Astrocyte (in vitro differentiated cells and primary cell): ENCODE data around the gene ADAMTS17. TPM values are rescaled to one million over a fixed set of nuclear protein-coding genes. Genes with fewer than 3 reads are reported as not detected.

Experiments
- DNase-seq: peaks from one replicate; pipeline ENCODE4 v3.0.0-alpha.2; 2010; ENCODE audit warnings: low read depth
- FAIRE-seq: peaks from 2 replicates; lab custom pipeline; 2011; peaks lifted over from hg19 to GRCh38; lab: Jason Lieb, UNC
- H2AFZ ChIP-seq: 2 replicates; pipeline ENCODE4 v1.6.0; 2012; ENCODE audit warnings: low read depth, low read length, inconsistent platforms
- H3K27ac ChIP-seq: 2 replicates; pipeline ENCODE4 v1.5.1; 2011; ENCODE audit warnings: low read depth, low read length, inconsistent platforms
- H3K27me3 ChIP-seq: 2 replicates; pipeline ENCODE4 v1.6.0; 2011; ENCODE audit warnings: low read length, inconsistent platforms; ENCODE audit not compliant: insufficient read depth
- H3K36me3 ChIP-seq: 2 replicates; pipeline ENCODE4 v1.5.1; 2011; ENCODE audit warnings: low read length, inconsistent platforms; ENCODE audit not compliant: insufficient read depth
- H3K4me1 ChIP-seq: 2 replicates; pipeline ENCODE4 v1.5.1; 2011; ENCODE audit warnings: low read length, inconsistent platforms; ENCODE audit not compliant: insufficient read depth
- H3K4me2 ChIP-seq: 2 replicates; pipeline ENCODE4 v1.6.0; 2012; ENCODE audit warnings: low read length, inconsistent platforms
- H3K4me3 ChIP-seq: 2 replicates; pipeline ENCODE4 v1.5.1; 2011; ENCODE audit warnings: low read depth, mild to moderate bottlenecking, low read length, inconsistent platforms; ENCODE audit not compliant: insufficient read depth
- H3K79me2 ChIP-seq: 2 replicates; pipeline ENCODE4 v1.6.0; 2012; ENCODE audit warnings: mild to moderate bottlenecking, low read length, inconsistent platforms; ENCODE audit not compliant: insufficient read depth
- H3K9ac ChIP-seq: 2 replicates; pipeline ENCODE4 v1.6.0; 2012; ENCODE audit warnings: mild to moderate bottlenecking, low read length, inconsistent platforms
- H3K9me3 ChIP-seq: 2 replicates; pipeline ENCODE4 v1.5.1; 2012; ENCODE audit warnings: low read depth, mild to moderate bottlenecking, low read length, inconsistent platforms; ENCODE audit not compliant: insufficient read depth
- H4K20me1 ChIP-seq: 2 replicates; pipeline ENCODE4 v1.6.0; 2012; ENCODE audit warnings: low read length, inconsistent platforms; ENCODE audit not compliant: insufficient read depth
- H3K27ac Mint-ChIP-seq: one replicate; pipeline ENCODE4 v1.8.0; 2021; ENCODE audit warnings: mild to moderate bottlenecking, mixed read lengths; ENCODE audit not compliant: unreplicated experiment
- H3K27me3 Mint-ChIP-seq: one replicate; pipeline ENCODE4 v1.8.0; 2021; ENCODE audit warnings: low read depth, mixed read lengths; ENCODE audit not compliant: unreplicated experiment
- H3K36me3 Mint-ChIP-seq: one replicate; pipeline ENCODE4 v1.8.0; 2021; ENCODE audit warnings: low read depth, mixed read lengths; ENCODE audit not compliant: unreplicated experiment
- H3K4me1 Mint-ChIP-seq: one replicate; pipeline ENCODE4 v1.8.0; 2021; ENCODE audit warnings: low read depth, mixed read lengths; ENCODE audit not compliant: unreplicated experiment
- H3K4me3 Mint-ChIP-seq: one replicate; pipeline ENCODE4 v1.8.0; 2021; ENCODE audit warnings: mild to moderate bottlenecking, moderate library complexity, mixed read lengths; ENCODE audit not compliant: unreplicated experiment
- H3K9me3 Mint-ChIP-seq: one replicate; pipeline ENCODE4 v1.8.0; 2021; ENCODE audit warnings: mild to moderate bottlenecking, mixed read lengths; ENCODE audit not compliant: unreplicated experiment
- CTCF ChIP-seq: IDR thresholded peaks from 2 replicates; pipeline ENCODE4 v1.5.1; 2011; ENCODE audit warnings: low read depth, mild to moderate bottlenecking, inconsistent platforms, low read length, moderate library complexity; ENCODE audit not compliant: insufficient read depth
- EZH2 ChIP-seq: IDR thresholded peaks from 2 replicates; pipeline ENCODE4 v1.6.1; 2012; ENCODE audit warnings: mild to moderate bottlenecking, low read length, inconsistent platforms; ENCODE audit not compliant: insufficient read depth
- total RNA-seq: library from RNA; stranded (reverse); gene quantifications from 2 replicates; pipeline ENCODE4 v1.2.1, GENCODE V29; 2021

Gene ADAMTS17
- total RNA-seq, 1 donor from 2014 or later = 0.27 TPM

- Histone ChIP-seq H4K20me1 (no peaks in the 10 kb centered on the region), H3K36me3 (no peaks in the 10 kb centered on the region), H3K27me3 (no peaks in the 10 kb centered on the region), H3K9me3 (no peaks in the 10 kb centered on the region), H3K4me1 (peaks cover 21% of the 10 kb centered on the region), H3K27ac (no peak overlapping the region), H3K79me2 (no peaks in the 10 kb centered on the region), H3K4me3 (no peak overlapping the region), H3K4me2 (no peak overlapping the region), H3K9ac (no peak overlapping the region), H2AFZ (no peak overlapping the region)
- Mint-ChIP-seq H3K27me3 (peaks cover 34% of the 10 kb centered on the region), H3K9me3 (peaks cover 2% of the 10 kb centered on the region), H3K4me3 (no peak overlapping the region), H3K36me3 (peaks cover 2% of the 10 kb centered on the region), H3K27ac (no peak overlapping the region), H3K4me1 (peaks cover 20% of the 10 kb centered on the region)
- no peak for FAIRE-seq
- TF ChIP-seq CTCF (no peak), EZH2 (no peak)
- no peak for DNase-seq
Measured at GRCh38 chr15:100095541-100096247, 246.1 kb downstream of the ADAMTS17 start.

- H3K27me3 Mint-ChIP-seq = peaks cover 19% of the 10 kb centered on the region
- H3K4me2 ChIP-seq = peak overlapping the region; percentile 47
- H3K4me3 ChIP-seq = no peak overlapping the region
- H3K27ac ChIP-seq = peak overlapping the region; percentile 33
- H3K79me2 ChIP-seq = no peaks in the 10 kb centered on the region
- FAIRE-seq (no peak), DNase-seq (peak; percentile 45)
- H3K36me3 Mint-ChIP-seq = peaks cover 2% of the 10 kb centered on the region
- no peak for TF ChIP-seq EZH2
- no peak for TF ChIP-seq CTCF
- no peaks in the 10 kb centered on the region for H3K27me3 ChIP-seq
- no peak overlapping the region for H3K4me3 Mint-ChIP-seq
- H2AFZ ChIP-seq = no peak overlapping the region
- peaks cover 21% of the 10 kb centered on the region for H3K4me1 ChIP-seq
- no peak overlapping the region for H3K27ac Mint-ChIP-seq
- H3K9ac ChIP-seq = no peak overlapping the region
- H4K20me1 ChIP-seq = no peaks in the 10 kb centered on the region
- no peaks in the 10 kb centered on the region for H3K9me3 Mint-ChIP-seq
- no peaks in the 10 kb centered on the region for H3K9me3 ChIP-seq
- peaks cover 20% of the 10 kb centered on the region for H3K4me1 Mint-ChIP-seq
- H3K36me3 ChIP-seq = no peaks in the 10 kb centered on the region
Measured at GRCh38 chr15:100094127-100094510, 247.7 kb downstream of the ADAMTS17 start.
